Osteoblast (primary cell): ENCODE data around the gene GCSAM. TPM values are rescaled to one million over a fixed set of nuclear protein-coding genes. Genes with fewer than 3 reads are reported as not detected.

Source experiments
- DNase-seq: peaks from one replicate; pipeline ENCODE4 v3.0.0; 2011; ENCODE audit warnings: low spot score, mixed read lengths; ENCODE audit not compliant: insufficient read length; ENCODE audit errors: missing footprints
- H2AFZ ChIP-seq: 2 replicates; pipeline ENCODE4 v1.6.0; 2011; ENCODE audit warnings: mild to moderate bottlenecking, low read length
- H3K27ac ChIP-seq: 2 replicates; pipeline ENCODE4 v1.5.1; 2011; ENCODE audit warnings: mild to moderate bottlenecking, low read depth, low read length, moderate library complexity
- H3K27me3 ChIP-seq: 2 replicates; pipeline ENCODE4 v1.6.0; 2012; ENCODE audit warnings: mild to moderate bottlenecking, control low read depth, inconsistent platforms, low read length, moderate library complexity; ENCODE audit not compliant: insufficient read depth
- H3K36me3 ChIP-seq: 2 replicates; pipeline ENCODE4 v1.5.1; 2011; ENCODE audit warnings: mild to moderate bottlenecking, low read length, control low read depth, moderate library complexity; ENCODE audit not compliant: insufficient read depth
- H3K4me1 ChIP-seq: 2 replicates; pipeline ENCODE4 v1.5.1; 2011; ENCODE audit warnings: mild to moderate bottlenecking, low read length, control low read depth, moderate library complexity; ENCODE audit not compliant: insufficient read depth
- H3K4me2 ChIP-seq: 2 replicates; pipeline ENCODE4 v1.6.0; 2011; ENCODE audit warnings: mild to moderate bottlenecking, low read length; ENCODE audit not compliant: insufficient read depth
- H3K4me3 ChIP-seq: fragments of 200-600 bp; sonication (generic); 3 replicates; pipeline ENCODE4 v1.5.1; 2012; ENCODE audit warnings: mild to moderate bottlenecking, low read length, inconsistent platforms; ENCODE audit not compliant: insufficient read depth
- H3K79me2 ChIP-seq: 2 replicates; pipeline ENCODE4 v1.6.0; 2012; ENCODE audit warnings: mild to moderate bottlenecking, low read length, control low read depth, inconsistent platforms; ENCODE audit not compliant: insufficient read depth
- H3K9me3 ChIP-seq: 2 replicates; pipeline ENCODE4 v1.5.1; 2011; ENCODE audit warnings: low read depth, low read length, control low read depth
- H4K20me1 ChIP-seq: 2 replicates; pipeline ENCODE4 v1.6.0; 2012; ENCODE audit warnings: mild to moderate bottlenecking, low read length, control low read depth; ENCODE audit not compliant: insufficient read depth
- CTCF ChIP-seq: IDR thresholded peaks from 2 replicates; pipeline ENCODE4 v1.5.1; 2011; ENCODE audit warnings: mild to moderate bottlenecking, low read depth, low read length, moderate library complexity; ENCODE audit errors: extremely low read depth
- total RNA-seq: library from RNA; depleted of rRNA; stranded (reverse); fragments of >200 nt; gene quantifications from 2 replicates; pipeline ENCODE4 v1.2.3, GENCODE V29; 2012

Gene GCSAM
- total RNA-seq, 1 donor: 0.36 TPM

DNA sequence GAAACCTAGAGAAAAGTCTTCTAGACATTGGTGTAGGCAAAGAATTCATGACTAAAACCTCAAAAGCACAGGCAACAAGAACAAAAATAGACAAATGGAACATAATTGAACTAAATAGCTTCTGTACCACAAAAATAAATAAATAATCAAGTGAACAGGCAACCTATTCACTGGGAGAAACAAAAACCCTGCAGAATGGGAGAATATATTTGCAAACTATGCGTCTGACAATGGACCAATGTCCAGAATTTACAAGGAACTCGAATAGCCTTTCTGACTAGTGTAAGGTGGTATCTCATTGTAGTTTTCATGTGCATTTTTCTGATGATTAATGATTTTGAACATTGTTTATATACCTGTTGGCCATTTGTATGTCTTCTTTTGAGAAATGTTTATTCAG is 37.0 kb upstream of the GCSAM start:
- Histone ChIP-seq H3K4me2 (no peak overlapping the region), H3K27ac (no peak overlapping the region), H3K9me3 (no peaks in the 10 kb centered on the region), H3K36me3 (no peaks in the 10 kb centered on the region), H3K27me3 (no peaks in the 10 kb centered on the region), H2AFZ (no peak overlapping the region), H3K4me3 (no peak overlapping the region), H3K4me1 (no peaks in the 10 kb centered on the region), H3K79me2 (no peaks in the 10 kb centered on the region), H4K20me1 (no peaks in the 10 kb centered on the region)
- DNase-seq: no peak
- no peak for TF ChIP-seq CTCF

DNA sequence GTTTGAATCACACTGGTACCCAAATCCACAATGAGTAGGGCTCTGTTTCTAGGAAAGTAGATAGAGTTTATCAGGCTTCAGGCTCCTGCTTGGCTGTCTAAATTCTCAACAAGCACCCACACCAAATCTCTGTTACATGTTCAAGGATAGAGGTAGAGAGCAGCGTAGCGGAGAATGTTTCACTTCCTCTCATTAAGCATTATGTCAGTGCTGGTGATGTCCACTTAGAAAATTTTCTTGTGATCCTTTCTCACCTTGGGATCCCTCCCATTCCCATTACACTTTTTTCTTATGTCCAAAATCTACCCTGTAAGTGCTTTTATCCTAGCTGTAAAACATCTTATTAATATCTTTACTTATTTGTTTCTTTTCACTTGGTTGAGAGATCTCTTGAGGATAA is 34.7 kb upstream of the GCSAM start:
- Histone ChIP-seq H2AFZ (no peak overlapping the region), H3K4me2 (no peak overlapping the region), H3K79me2 (no peaks in the 10 kb centered on the region), H3K36me3 (no peaks in the 10 kb centered on the region), H4K20me1 (no peaks in the 10 kb centered on the region), H3K9me3 (no peaks in the 10 kb centered on the region), H3K4me1 (no peaks in the 10 kb centered on the region), H3K27ac (no peak overlapping the region), H3K27me3 (no peaks in the 10 kb centered on the region), H3K4me3 (no peak overlapping the region)
- TF ChIP-seq CTCF: no peak
- no peak for DNase-seq

DNA sequence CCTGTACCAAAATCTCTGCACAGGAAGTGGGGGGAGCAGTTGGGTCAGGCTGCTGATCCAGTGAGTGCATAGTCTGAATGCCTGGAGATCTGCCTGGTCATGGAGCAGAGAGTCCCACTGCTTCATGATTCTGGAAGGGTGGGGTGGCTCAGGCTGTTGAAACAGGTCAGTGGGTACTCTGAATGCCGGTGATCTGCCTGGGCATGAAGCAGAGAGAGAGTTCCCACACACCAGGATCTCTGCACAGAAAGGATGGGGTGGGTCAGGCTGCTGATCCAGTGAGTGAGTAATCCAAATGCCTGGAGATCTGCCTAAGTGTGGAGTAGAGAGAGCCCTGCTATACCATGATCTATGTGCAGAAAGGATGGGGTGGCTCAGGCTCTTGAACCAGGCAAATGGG is 16.1 kb upstream of the GCSAM start:
- no peak for DNase-seq
- H3K27ac ChIP-seq: no peak overlapping the region
- no peaks in the 10 kb centered on the region for H4K20me1 ChIP-seq
- H3K4me3 ChIP-seq: no peak overlapping the region
- H3K36me3 ChIP-seq: no peaks in the 10 kb centered on the region
- H3K9me3 ChIP-seq: no peaks in the 10 kb centered on the region
- no peak for TF ChIP-seq CTCF
- H3K79me2 ChIP-seq: no peaks in the 10 kb centered on the region
- H3K4me1 ChIP-seq: no peaks in the 10 kb centered on the region
- H3K27me3 ChIP-seq: no peaks in the 10 kb centered on the region
- no peak overlapping the region for H2AFZ ChIP-seq
- no peak overlapping the region for H3K4me2 ChIP-seq

DNA sequence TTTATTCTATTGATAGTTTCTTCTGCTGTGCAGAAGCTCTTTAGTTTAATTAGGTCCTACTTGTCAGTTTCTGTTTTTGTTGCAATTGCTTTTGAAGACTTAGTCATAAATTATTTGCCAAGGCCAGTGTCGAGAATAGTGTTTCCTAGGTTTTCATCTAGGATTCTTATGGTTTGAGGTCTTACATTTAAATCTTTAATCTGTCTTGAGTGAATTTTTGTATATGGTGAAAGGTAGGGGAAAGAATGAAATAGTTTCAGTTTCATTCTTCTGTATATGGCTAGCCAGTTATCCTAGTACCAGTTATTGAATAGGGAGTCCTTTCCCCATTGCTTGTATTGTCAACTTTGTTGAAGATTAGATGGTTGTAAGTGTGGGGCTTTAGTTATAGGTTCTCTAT is 10.6 kb upstream of the GCSAM start:
- DNase-seq: no peak
- no peaks in the 10 kb centered on the region for H3K27me3 ChIP-seq

More for the DNA sequence above, 10.6 kb upstream of the GCSAM start:
- H3K36me3 ChIP-seq: no peaks in the 10 kb centered on the region
- no peaks in the 10 kb centered on the region for H3K79me2 ChIP-seq
- H3K4me1 ChIP-seq: no peaks in the 10 kb centered on the region
- no peaks in the 10 kb centered on the region for H3K9me3 ChIP-seq
- TF ChIP-seq CTCF: no peak
- no peak overlapping the region for H3K4me2 ChIP-seq
- no peak overlapping the region for H3K27ac ChIP-seq
- H3K4me3 ChIP-seq: no peak overlapping the region
- H2AFZ ChIP-seq: no peak overlapping the region
- no peaks in the 10 kb centered on the region for H4K20me1 ChIP-seq
